Measurements from ENCODE around the gene GNB1. TPM values are rescaled to one million over a fixed set of nuclear protein-coding genes. Genes with fewer than 3 reads are reported as not detected.

GNB1 gene
- total and polyA plus RNA-seq, 9 of the 15 experiments (the other 6 are each of a cell fraction or from before 2014, with no cell fraction given): 34.3 to 388 (median 114) TPM

GRCh38 chr1:1785666-1786065 lies 105.2 kb downstream of the GNB1 start (continued):
- TF ChIP-seq ZNF395 (CRISPR knock-in tag; IDR thresholded peaks at IDR 0.05) (no peak), NFYB (IDR thresholded peaks at IDR 0.05; ENCODE audit: extremely low read depth, insufficient read length) (no peak), ZNF277 (CRISPR knock-in tag; IDR thresholded peaks at IDR 0.05; ENCODE audit: borderline replicate concordance) (no peak), HEY1 (CRISPR knock-in tag; IDR thresholded peaks at IDR 0.05; ENCODE audit: borderline replicate concordance) (no peak), CREB3L1 (IDR thresholded peaks at IDR 0.05; ENCODE audit: borderline replicate concordance, low read depth) (no peak), TSHZ1 (CRISPR knock-in tag; IDR thresholded peaks at IDR 0.05) (no peak), TFAM (CRISPR knock-in tag; conservative IDR thresholded peaks at IDR 0.05) (no peak), MLX (CRISPR knock-in tag; conservative IDR thresholded peaks at IDR 0.05) (no peak)
